ENCODE measurements around the gene SCG5.
A peak's percentile ranks its signal among the peaks of the same experiment; 100 is the strongest.

SCG5 gene

GRCh38 chr15:32656091-32656490 is 14.6 kb downstream of the SCG5 start:
- WGBS, result 74% methylated on average over 3 of the region's 4 CpGs

GRCh38 chr15:32656496-32656895 is 15.0 kb downstream of the SCG5 start:
- H3K4me3 ChIP-seq (ENCODE audit: insufficient read depth in 1 of 2, low read depth in 1 of 2, low read length in 2 of 2), result no peak overlapping the region
- no peak for DNase-seq
- H3K27me3 ChIP-seq (ENCODE audit: control insufficient read depth in 1 of 2, insufficient read depth in 1 of 2, low read length in 2 of 2), result no peaks in the 10 kb centered on the region
- no peak overlapping the region for H3K9ac ChIP-seq (ENCODE audit: low read length)
- no peak overlapping the region for H3K4me2 ChIP-seq (ENCODE audit: low read length, poor library complexity, severe bottlenecking)
- no peaks in the 10 kb centered on the region for H3K79me1 ChIP-seq (replicated peaks; ENCODE audit: low read length, poor library complexity, severe bottlenecking)
- H2BK12ac ChIP-seq (ENCODE audit: low read length in 2 of 2), result no peak overlapping the region
- 96% methylated on average over 9 of the region's 9 CpGs for WGBS
- no peak overlapping the region for H3K23ac ChIP-seq (ENCODE audit: low read length in 2 of 2)
- no peak overlapping the region for H2BK5ac ChIP-seq (ENCODE audit: low read depth, low read length, poor library complexity, severe bottlenecking)
- H3K4me1 ChIP-seq (ENCODE audit: control insufficient read depth, insufficient read depth, low read depth, low read length), result peaks cover 20% of the 10 kb centered on the region
- no peak overlapping the region for H2AFZ ChIP-seq (ENCODE audit: low read depth, low read length)
- no peak overlapping the region for H3K18ac ChIP-seq (ENCODE audit: low read depth in 1 of 2, low read length in 2 of 2)
- no peak overlapping the region for H3K27ac ChIP-seq (ENCODE audit: low read length, poor library complexity, severe bottlenecking)
- no peak overlapping the region for H2AK5ac ChIP-seq (ENCODE audit: low read length, severe bottlenecking)
- no peak overlapping the region for H2BK120ac ChIP-seq (ENCODE audit: low read depth, low read length)
- H4K91ac ChIP-seq (ENCODE audit: low read length), result peak overlapping the region; percentile 9
- no peaks in the 10 kb centered on the region for H3K36me3 ChIP-seq (ENCODE audit: control insufficient read depth in 1 of 2, insufficient read depth in 2 of 2, low read depth in 1 of 2, low read length in 2 of 2)
- no peaks in the 10 kb centered on the region for H3K9me3 ChIP-seq (ENCODE audit: control insufficient read depth, low read length)
- H4K8ac ChIP-seq (ENCODE audit: low read length), result no peak overlapping the region
- no peak overlapping the region for H3K4ac ChIP-seq (ENCODE audit: low read depth in 1 of 2, low read length in 2 of 2)
- H3K14ac ChIP-seq (ENCODE audit: low read length in 2 of 2), result no peak overlapping the region
- H2BK15ac ChIP-seq (ENCODE audit: low read depth, poor library complexity, severe bottlenecking), result no peak overlapping the region

More at GRCh38 chr15:32656091-32656490, 14.6 kb downstream of the SCG5 start:
- Histone ChIP-seq H3K9me3 (ENCODE audit: control insufficient read depth, low read length) (no peaks in the 10 kb centered on the region), H2AFZ (ENCODE audit: low read depth, low read length) (no peak overlapping the region), H2AK5ac (ENCODE audit: low read length, severe bottlenecking) (no peak overlapping the region), H3K18ac (ENCODE audit: low read depth in 1 of 2, low read length in 2 of 2) (no peak overlapping the region), H2BK15ac (ENCODE audit: low read depth, poor library complexity, severe bottlenecking) (no peak overlapping the region), H3K27ac (ENCODE audit: low read length, poor library complexity, severe bottlenecking) (no peak overlapping the region), H3K36me3 (ENCODE audit: control insufficient read depth in 1 of 2, insufficient read depth in 2 of 2, low read depth in 1 of 2, low read length in 2 of 2) (no peaks in the 10 kb centered on the region), H3K4me1 (ENCODE audit: control insufficient read depth, insufficient read depth, low read depth, low read length) (peaks cover 20% of the 10 kb centered on the region), H3K4me3 (ENCODE audit: insufficient read depth in 1 of 2, low read depth in 1 of 2, low read length in 2 of 2) (no peak overlapping the region), H3K4ac (ENCODE audit: low read depth in 1 of 2, low read length in 2 of 2) (no peak overlapping the region), H3K27me3 (ENCODE audit: control insufficient read depth in 1 of 2, insufficient read depth in 1 of 2, low read length in 2 of 2) (no peaks in the 10 kb centered on the region), H3K9ac (ENCODE audit: low read length) (no peak overlapping the region), H2BK12ac (ENCODE audit: low read length in 2 of 2) (no peak overlapping the region), H4K8ac (ENCODE audit: low read length) (no peak overlapping the region), H3K4me2 (ENCODE audit: low read length, poor library complexity, severe bottlenecking) (no peak overlapping the region), H3K14ac (ENCODE audit: low read length in 2 of 2) (no peak overlapping the region), H4K91ac (ENCODE audit: low read length) (no peak overlapping the region), H2BK5ac (ENCODE audit: low read depth, low read length, poor library complexity, severe bottlenecking) (no peak overlapping the region), H2BK120ac (ENCODE audit: low read depth, low read length) (no peak overlapping the region), H3K23ac (ENCODE audit: low read length in 2 of 2) (no peak overlapping the region), H3K79me1 (replicated peaks; ENCODE audit: low read length, poor library complexity, severe bottlenecking) (no peaks in the 10 kb centered on the region)
- no peak for DNase-seq

- Histone ChIP-seq H3K18ac (ENCODE audit: low read depth in 1 of 2, low read length in 2 of 2) (no peak overlapping the region), H2BK15ac (ENCODE audit: low read depth, poor library complexity, severe bottlenecking) (no peak overlapping the region), H3K4me1 (ENCODE audit: control insufficient read depth, insufficient read depth, low read depth, low read length) (peaks cover 16% of the 10 kb centered on the region), H2BK120ac (ENCODE audit: low read depth, low read length) (no peak overlapping the region), H3K9me3 (ENCODE audit: control insufficient read depth, low read length) (no peaks in the 10 kb centered on the region), H3K27me3 (ENCODE audit: control insufficient read depth in 1 of 2, insufficient read depth in 1 of 2, low read length in 2 of 2) (no peaks in the 10 kb centered on the region), H3K27ac (ENCODE audit: low read length, poor library complexity, severe bottlenecking) (no peak overlapping the region), H3K9ac (ENCODE audit: low read length) (no peak overlapping the region), H4K91ac (ENCODE audit: low read length) (no peak overlapping the region), H3K4me3 (ENCODE audit: insufficient read depth in 1 of 2, low read depth in 1 of 2, low read length in 2 of 2) (no peak overlapping the region), H3K14ac (ENCODE audit: low read length in 2 of 2) (no peak overlapping the region), H3K36me3 (ENCODE audit: control insufficient read depth in 1 of 2, insufficient read depth in 2 of 2, low read depth in 1 of 2, low read length in 2 of 2) (no peaks in the 10 kb centered on the region), H3K79me1 (replicated peaks; ENCODE audit: low read length, poor library complexity, severe bottlenecking) (no peaks in the 10 kb centered on the region), H3K4me2 (ENCODE audit: low read length, poor library complexity, severe bottlenecking) (no peak overlapping the region), H2BK12ac (ENCODE audit: low read length in 2 of 2) (no peak overlapping the region), H2AK5ac (ENCODE audit: low read length, severe bottlenecking) (no peak overlapping the region), H3K23ac (ENCODE audit: low read length in 2 of 2) (no peak overlapping the region), H2AFZ (ENCODE audit: low read depth, low read length) (no peak overlapping the region), H4K8ac (ENCODE audit: low read length) (no peak overlapping the region), H2BK5ac (ENCODE audit: low read depth, low read length, poor library complexity, severe bottlenecking) (no peak overlapping the region), H3K4ac (ENCODE audit: low read depth in 1 of 2, low read length in 2 of 2) (no peak overlapping the region)
- 89% methylated on average over 4 of the region's 5 CpGs for WGBS
- no peak for DNase-seq
These were observed 15.8 kb downstream of the SCG5 start for GRCh38 chr15:32657198-32657883.

GRCh38 chr15:32657941-32658340 is 16.4 kb downstream of the SCG5 start:
- no peak overlapping the region for H3K9ac ChIP-seq (ENCODE audit: low read length)
- H4K91ac ChIP-seq (ENCODE audit: low read length), result no peak overlapping the region
- H2BK5ac ChIP-seq (ENCODE audit: low read depth, low read length, poor library complexity, severe bottlenecking), result no peak overlapping the region
- peak overlapping the region; percentile 95 for H2AK5ac ChIP-seq (ENCODE audit: low read length, severe bottlenecking)
- no peak for DNase-seq
- no peaks in the 10 kb centered on the region for H3K27me3 ChIP-seq (ENCODE audit: control insufficient read depth in 1 of 2, insufficient read depth in 1 of 2, low read length in 2 of 2)
- peaks cover 15% of the 10 kb centered on the region for H3K4me1 ChIP-seq (ENCODE audit: control insufficient read depth, insufficient read depth, low read depth, low read length)
- no peak overlapping the region for H3K4me3 ChIP-seq (ENCODE audit: insufficient read depth in 1 of 2, low read depth in 1 of 2, low read length in 2 of 2)
- no peak overlapping the region for H2BK15ac ChIP-seq (ENCODE audit: low read depth, poor library complexity, severe bottlenecking)
- no peak overlapping the region for H3K27ac ChIP-seq (ENCODE audit: low read length, poor library complexity, severe bottlenecking)
- H2BK120ac ChIP-seq (ENCODE audit: low read depth, low read length), result no peak overlapping the region
- no peak overlapping the region for H2AFZ ChIP-seq (ENCODE audit: low read depth, low read length)
- H3K4me2 ChIP-seq (ENCODE audit: low read length, poor library complexity, severe bottlenecking), result no peak overlapping the region
- no peaks in the 10 kb centered on the region for H3K79me1 ChIP-seq (replicated peaks; ENCODE audit: low read length, poor library complexity, severe bottlenecking)
- H3K23ac ChIP-seq (ENCODE audit: low read length in 2 of 2), result no peak overlapping the region
- no peak overlapping the region for H3K18ac ChIP-seq (ENCODE audit: low read depth in 1 of 2, low read length in 2 of 2)
- 100% methylated on average over 2 of the region's 2 CpGs for WGBS
- H3K9me3 ChIP-seq (ENCODE audit: control insufficient read depth, low read length), result no peaks in the 10 kb centered on the region
- H3K36me3 ChIP-seq (ENCODE audit: control insufficient read depth in 1 of 2, insufficient read depth in 2 of 2, low read depth in 1 of 2, low read length in 2 of 2), result no peaks in the 10 kb centered on the region
- no peak overlapping the region for H2BK12ac ChIP-seq (ENCODE audit: low read length in 2 of 2)
- no peak overlapping the region for H4K8ac ChIP-seq (ENCODE audit: low read length)
- H3K14ac ChIP-seq (ENCODE audit: low read length in 2 of 2), result no peak overlapping the region
- no peak overlapping the region for H3K4ac ChIP-seq (ENCODE audit: low read depth in 1 of 2, low read length in 2 of 2)
